Osteoblast (primary cell): ENCODE measurements around the gene CELF2. TPM values are rescaled to one million over a fixed set of nuclear protein-coding genes. Genes with fewer than 3 reads are reported as not detected.

Experiments used
- DNase-seq: peaks from one replicate; pipeline ENCODE4 v3.0.0; 2011; ENCODE audit warnings: low spot score, mixed read lengths; ENCODE audit not compliant: insufficient read length; ENCODE audit errors: missing footprints
- H2AFZ ChIP-seq: 2 replicates; pipeline ENCODE4 v1.6.0; 2011; ENCODE audit warnings: mild to moderate bottlenecking, low read length
- H3K27ac ChIP-seq: 2 replicates; pipeline ENCODE4 v1.5.1; 2011; ENCODE audit warnings: mild to moderate bottlenecking, low read depth, low read length, moderate library complexity
- H3K27me3 ChIP-seq: 2 replicates; pipeline ENCODE4 v1.6.0; 2012; ENCODE audit warnings: mild to moderate bottlenecking, control low read depth, inconsistent platforms, low read length, moderate library complexity; ENCODE audit not compliant: insufficient read depth
- H3K36me3 ChIP-seq: 2 replicates; pipeline ENCODE4 v1.5.1; 2011; ENCODE audit warnings: mild to moderate bottlenecking, low read length, control low read depth, moderate library complexity; ENCODE audit not compliant: insufficient read depth
- H3K4me1 ChIP-seq: 2 replicates; pipeline ENCODE4 v1.5.1; 2011; ENCODE audit warnings: mild to moderate bottlenecking, low read length, control low read depth, moderate library complexity; ENCODE audit not compliant: insufficient read depth
- H3K4me2 ChIP-seq: 2 replicates; pipeline ENCODE4 v1.6.0; 2011; ENCODE audit warnings: mild to moderate bottlenecking, low read length; ENCODE audit not compliant: insufficient read depth
- H3K4me3 ChIP-seq: fragments of 200-600 bp; sonication (generic); 3 replicates; pipeline ENCODE4 v1.5.1; 2012; ENCODE audit warnings: mild to moderate bottlenecking, low read length, inconsistent platforms; ENCODE audit not compliant: insufficient read depth
- H3K79me2 ChIP-seq: 2 replicates; pipeline ENCODE4 v1.6.0; 2012; ENCODE audit warnings: mild to moderate bottlenecking, low read length, control low read depth, inconsistent platforms; ENCODE audit not compliant: insufficient read depth
- H3K9me3 ChIP-seq: 2 replicates; pipeline ENCODE4 v1.5.1; 2011; ENCODE audit warnings: low read depth, low read length, control low read depth
- H4K20me1 ChIP-seq: 2 replicates; pipeline ENCODE4 v1.6.0; 2012; ENCODE audit warnings: mild to moderate bottlenecking, low read length, control low read depth; ENCODE audit not compliant: insufficient read depth
- total RNA-seq: library from RNA; depleted of rRNA; stranded (reverse); fragments of >200 nt; gene quantifications from 2 replicates; pipeline ENCODE4 v1.2.3, GENCODE V29; 2012
- TF ChIP-seq, protein P1 (sequence below): IDR thresholded peaks from 2 replicates; pipeline ENCODE4 v1.5.1; 2011; ENCODE audit warnings: mild to moderate bottlenecking, low read depth, low read length, moderate library complexity; ENCODE audit errors: extremely low read depth

Gene CELF2
- total RNA-seq, 1 donor, result 7.6 TPM

DNA sequence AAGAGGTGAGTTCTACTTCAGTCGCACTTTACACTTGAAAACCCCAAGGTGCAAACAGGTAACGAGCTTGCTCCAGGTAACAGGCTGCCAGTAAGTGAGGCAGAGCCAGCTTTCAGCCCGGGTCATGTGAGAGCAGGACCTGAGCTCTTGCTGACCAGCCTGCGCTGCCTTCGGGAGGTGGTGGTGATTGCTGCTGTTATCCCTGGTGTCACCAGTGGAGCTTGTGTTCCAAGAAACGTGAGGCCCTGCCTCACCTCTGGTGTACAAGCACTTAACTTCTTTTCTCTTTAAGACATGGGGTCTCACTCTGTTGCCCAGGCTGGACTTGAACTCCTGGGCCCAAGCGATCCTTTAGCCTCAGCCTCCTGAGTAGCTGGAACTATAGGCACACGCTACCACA lies 265.0 kb downstream of the CELF2 start:
- no peaks in the 10 kb centered on the region for H4K20me1 ChIP-seq
- H3K4me3 ChIP-seq, result no peak overlapping the region

DNA sequence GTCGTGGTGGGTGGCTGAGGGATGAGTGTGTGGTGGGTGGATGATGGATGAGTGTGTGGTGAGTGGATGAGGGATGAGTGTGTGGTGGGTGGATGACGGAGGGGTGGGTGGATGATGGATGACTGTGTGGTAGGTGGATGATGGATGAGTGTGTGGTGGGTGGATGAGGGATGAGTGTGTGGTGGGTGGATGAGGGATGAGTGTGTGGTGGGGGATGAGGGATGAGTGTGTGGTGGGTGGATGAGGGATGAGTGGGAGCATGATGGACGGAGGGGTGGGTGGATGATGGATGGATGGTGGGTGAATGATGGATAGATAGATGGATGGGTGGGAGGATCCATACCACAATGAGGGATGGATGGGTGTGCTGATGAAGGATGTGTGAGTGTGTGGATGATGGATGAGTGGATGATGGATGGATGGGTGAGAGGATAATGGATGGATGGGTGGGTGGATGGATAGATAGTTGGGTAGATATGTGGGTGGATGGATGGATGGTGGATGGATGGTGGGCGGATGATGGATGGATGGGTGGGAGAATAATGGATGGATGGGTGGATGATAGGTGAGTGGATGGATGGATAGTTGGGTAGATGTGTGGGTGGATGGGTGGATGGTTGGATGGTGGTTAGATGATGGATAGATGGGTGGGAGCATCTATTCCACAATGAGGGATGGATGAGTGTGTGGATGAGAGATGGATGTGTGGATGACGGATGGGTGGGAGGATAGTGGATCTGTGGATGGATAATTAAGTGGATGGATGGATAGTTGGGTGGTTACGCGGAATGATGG lies 266.8 kb downstream of the CELF2 start:
- Histone ChIP-seq H4K20me1 (no peaks in the 10 kb centered on the region), H3K4me3 (no peak overlapping the region), H3K36me3 (no peaks in the 10 kb centered on the region), H3K79me2 (no peaks in the 10 kb centered on the region), H3K27me3 (no peaks in the 10 kb centered on the region), H3K27ac (no peak overlapping the region), H3K4me2 (no peak overlapping the region), H3K9me3 (no peaks in the 10 kb centered on the region), H3K4me1 (no peaks in the 10 kb centered on the region), H2AFZ (no peak overlapping the region)
- TF ChIP-seq, protein P1, sequence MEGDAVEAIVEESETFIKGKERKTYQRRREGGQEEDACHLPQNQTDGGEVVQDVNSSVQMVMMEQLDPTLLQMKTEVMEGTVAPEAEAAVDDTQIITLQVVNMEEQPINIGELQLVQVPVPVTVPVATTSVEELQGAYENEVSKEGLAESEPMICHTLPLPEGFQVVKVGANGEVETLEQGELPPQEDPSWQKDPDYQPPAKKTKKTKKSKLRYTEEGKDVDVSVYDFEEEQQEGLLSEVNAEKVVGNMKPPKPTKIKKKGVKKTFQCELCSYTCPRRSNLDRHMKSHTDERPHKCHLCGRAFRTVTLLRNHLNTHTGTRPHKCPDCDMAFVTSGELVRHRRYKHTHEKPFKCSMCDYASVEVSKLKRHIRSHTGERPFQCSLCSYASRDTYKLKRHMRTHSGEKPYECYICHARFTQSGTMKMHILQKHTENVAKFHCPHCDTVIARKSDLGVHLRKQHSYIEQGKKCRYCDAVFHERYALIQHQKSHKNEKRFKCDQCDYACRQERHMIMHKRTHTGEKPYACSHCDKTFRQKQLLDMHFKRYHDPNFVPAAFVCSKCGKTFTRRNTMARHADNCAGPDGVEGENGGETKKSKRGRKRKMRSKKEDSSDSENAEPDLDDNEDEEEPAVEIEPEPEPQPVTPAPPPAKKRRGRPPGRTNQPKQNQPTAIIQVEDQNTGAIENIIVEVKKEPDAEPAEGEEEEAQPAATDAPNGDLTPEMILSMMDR, result no peak
- DNase-seq, result no peak

More for the DNA sequence above, 265.0 kb downstream of the CELF2 start:
- no peaks in the 10 kb centered on the region for H3K79me2 ChIP-seq
- TF ChIP-seq, protein P1, result no peak
- H3K27me3 ChIP-seq, result no peaks in the 10 kb centered on the region
- H3K4me2 ChIP-seq, result no peak overlapping the region
- H2AFZ ChIP-seq, result no peak overlapping the region
- H3K36me3 ChIP-seq, result no peaks in the 10 kb centered on the region
- no peaks in the 10 kb centered on the region for H3K4me1 ChIP-seq
- H3K27ac ChIP-seq, result no peak overlapping the region
- H3K9me3 ChIP-seq, result no peaks in the 10 kb centered on the region
- no peak for DNase-seq

GRCh38 chr10:11285171-11285570 lies 267.5 kb downstream of the CELF2 start:
- DNase-seq, result no peak
- H4K20me1 ChIP-seq, result no peaks in the 10 kb centered on the region
- no peak overlapping the region for H3K4me3 ChIP-seq
- H3K9me3 ChIP-seq, result no peaks in the 10 kb centered on the region
- TF ChIP-seq, protein P1, result no peak
- no peaks in the 10 kb centered on the region for H3K27me3 ChIP-seq
- H3K4me1 ChIP-seq, result no peaks in the 10 kb centered on the region
- H3K36me3 ChIP-seq, result no peaks in the 10 kb centered on the region
- no peak overlapping the region for H3K4me2 ChIP-seq
- no peak overlapping the region for H3K27ac ChIP-seq
- H2AFZ ChIP-seq, result no peak overlapping the region
- H3K79me2 ChIP-seq, result no peaks in the 10 kb centered on the region

- H4K20me1 ChIP-seq, result no peaks in the 10 kb centered on the region
- H3K27ac ChIP-seq, result no peak overlapping the region
- no peaks in the 10 kb centered on the region for H3K4me1 ChIP-seq
- no peaks in the 10 kb centered on the region for H3K9me3 ChIP-seq
- no peak for DNase-seq
- no peaks in the 10 kb centered on the region for H3K79me2 ChIP-seq
- H2AFZ ChIP-seq, result no peak overlapping the region
- no peak overlapping the region for H3K4me2 ChIP-seq
- H3K27me3 ChIP-seq, result no peaks in the 10 kb centered on the region
- TF ChIP-seq, protein P1, result no peak
- no peak overlapping the region for H3K4me3 ChIP-seq
- no peaks in the 10 kb centered on the region for H3K36me3 ChIP-seq
Measured at GRCh38 chr10:11286261-11286852, 268.7 kb downstream of the CELF2 start.
